Activated CD4-positive, alpha-beta memory T cell treated with anti-CD3 and anti-CD28 coated beads, Interleukin-2, amount 10 ng/mL, durations not matched to agents 7 days and 5 days (primary cell): ENCODE data around the gene ODAD3. TPM values are rescaled to one million over a fixed set of nuclear protein-coding genes. Genes with fewer than 3 reads are reported as not detected.
A peak's percentile ranks its signal among the peaks of the same experiment; 100 is the strongest.
"Not testable (repeated sequence)": the region's sequence is repeated elsewhere in the genome, so short reads cannot be mapped to it uniquely, and the experiment has no call there.

Experiments used
- CTCF ChIA-PET: fragments of 350-600 bp; sonication (Branson Sonifier 250); formaldehyde crosslinking; loops from one replicate; lab custom pipeline; 2021; ENCODE audit warnings: antibody characterized with exemption, inconsistent platforms; lab: Charles Lee
- POLR2A ChIA-PET: fragments of 350-600 bp; sonication (Branson Sonifier 250); formaldehyde crosslinking; loops from one replicate; lab custom pipeline; 2021; ENCODE audit warnings: antibody characterized with exemption; lab: Charles Lee
- DNase-seq: peaks from one replicate; pipeline ENCODE4 v3.0.0-alpha.2; 2020
- H3K27ac Mint-ChIP-seq: one replicate; pipeline ENCODE4 v1.8.0; 2021; ENCODE audit warnings: mild to moderate bottlenecking, mixed read lengths
- H3K27me3 Mint-ChIP-seq: one replicate; pipeline ENCODE4 v1.8.0; 2021; ENCODE audit warnings: mixed read lengths
- H3K36me3 Mint-ChIP-seq: one replicate; pipeline ENCODE4 v1.8.0; 2021; ENCODE audit warnings: low read depth, mixed read lengths
- H3K4me1 Mint-ChIP-seq: one replicate; pipeline ENCODE4 v1.8.0; 2021; ENCODE audit warnings: mixed read lengths
- H3K4me3 Mint-ChIP-seq: one replicate; pipeline ENCODE4 v1.8.0; 2021; ENCODE audit warnings: mild to moderate bottlenecking, mixed read lengths
- H3K9me3 Mint-ChIP-seq: one replicate; pipeline ENCODE4 v1.8.0; 2021; ENCODE audit warnings: mixed read lengths
- total RNA-seq, 2 experiments: library from RNA; stranded (reverse); gene quantifications; one replicate each; pipeline ENCODE4 v1.2.3, GENCODE V29; 2021

The ODAD3 gene
- total RNA-seq, 2 experiments from 2014 or later, result not detected

GRCh38 chr19:11475343-11475742 is 40.4 kb upstream of the ODAD3 start:
- POLR2A ChIA-PET, H3K9me3 Mint-ChIP-seq, DNase-seq, H3K4me1 Mint-ChIP-seq, H3K4me3 Mint-ChIP-seq, H3K36me3 Mint-ChIP-seq, CTCF ChIA-PET, H3K27ac Mint-ChIP-seq: not testable (repeated sequence)
- peaks cover 35% of the 10 kb centered on the region for H3K27me3 Mint-ChIP-seq

DNA sequence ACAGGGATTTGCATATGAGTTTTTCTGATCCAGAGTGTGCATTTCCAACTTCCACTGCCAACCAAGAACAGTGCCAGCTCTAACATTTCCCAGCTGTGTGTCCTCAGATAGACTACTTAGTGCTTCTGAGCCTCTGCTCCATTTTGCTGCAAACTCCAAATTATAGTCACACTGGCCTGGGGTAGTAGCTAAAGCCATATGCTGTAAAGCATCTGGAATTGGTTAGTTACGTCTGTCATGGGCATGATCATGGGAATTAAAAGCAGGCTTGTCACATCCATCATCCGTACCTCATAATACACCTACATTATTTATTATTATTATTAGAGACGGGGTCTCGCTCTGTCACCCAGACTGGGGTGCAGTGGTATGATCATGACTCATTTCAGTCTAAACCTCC is 38.8 kb upstream of the ODAD3 start:
- H3K4me3 Mint-ChIP-seq, result no peak overlapping the region
- POLR2A ChIA-PET, result interaction anchor here (1.1 kb wide), 1 partner anchor 39 kb away, joined by 3 read pairs; the partner anchor contains the start of genes ODAD3 and PRKCSH
- no peaks in the 10 kb centered on the region for H3K36me3 Mint-ChIP-seq
- H3K9me3 Mint-ChIP-seq, result no peaks in the 10 kb centered on the region
- DNase-seq, result no peak
- H3K27me3 Mint-ChIP-seq, result peaks cover 30% of the 10 kb centered on the region
- H3K4me1 Mint-ChIP-seq, result no peaks in the 10 kb centered on the region
- CTCF ChIA-PET, result interaction anchor here (0.6 to 1.0 kb wide), 2 partner anchors 18 to 21 kb away, joined by 3 read pairs; no protein-coding TSS in a partner anchor
- no peak overlapping the region for H3K27ac Mint-ChIP-seq

DNA sequence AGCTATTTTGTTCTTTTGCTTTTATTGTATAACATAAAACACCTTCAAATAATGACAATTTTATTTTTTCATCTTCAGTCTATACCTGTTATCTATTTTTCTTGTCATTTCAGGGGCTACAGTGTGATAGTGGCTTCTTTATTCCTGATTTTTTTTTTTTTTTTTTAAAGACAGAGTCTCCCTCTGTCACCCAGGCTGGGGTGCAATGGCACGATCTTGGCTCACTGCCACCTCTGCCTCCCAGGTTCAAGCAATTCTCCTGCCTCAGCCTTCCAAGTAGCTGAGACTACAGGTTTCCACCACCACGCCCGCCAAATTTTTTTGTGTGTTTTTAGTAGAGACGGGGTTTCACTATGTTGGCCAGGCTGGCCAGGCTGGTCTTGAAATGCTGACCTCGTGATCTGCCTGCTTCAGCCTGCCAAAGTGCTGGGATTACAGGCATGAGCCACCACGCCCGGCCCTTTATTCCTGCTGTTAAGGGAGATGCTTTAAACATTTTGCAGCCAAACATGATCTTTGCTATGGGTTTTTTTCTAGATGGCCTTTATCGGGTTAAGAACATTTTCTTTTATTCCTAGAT is 33.4 kb upstream of the ODAD3 start:
- POLR2A ChIA-PET, H3K9me3 Mint-ChIP-seq, H3K27ac Mint-ChIP-seq, DNase-seq, H3K27me3 Mint-ChIP-seq, H3K4me3 Mint-ChIP-seq, H3K4me1 Mint-ChIP-seq, H3K36me3 Mint-ChIP-seq: not testable (repeated sequence)
- CTCF ChIA-PET, result interaction anchor here (1.2 kb wide), 1 partner anchor 9 kb away, joined by 4 read pairs; no protein-coding TSS in a partner anchor

DNA sequence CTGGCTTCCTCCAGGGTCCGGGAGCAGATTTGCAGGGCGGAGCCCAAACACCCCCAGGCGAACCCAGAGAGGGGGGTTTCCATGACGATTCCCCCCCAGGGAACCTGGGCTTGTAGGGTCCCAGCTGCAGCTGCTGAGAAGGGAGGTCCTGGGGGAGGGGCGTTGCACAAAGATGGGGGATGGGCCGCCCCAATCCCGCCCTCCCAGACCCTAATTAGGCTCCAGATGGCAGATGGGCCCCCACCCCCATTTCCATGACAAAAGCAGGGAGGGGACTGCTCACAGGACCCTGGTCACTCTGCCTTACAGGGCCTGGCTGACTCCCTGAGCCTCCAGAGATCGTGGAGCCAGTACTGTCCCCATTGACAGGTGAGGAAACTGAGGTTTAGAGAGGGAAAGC is 30.7 kb upstream of the ODAD3 start:
- ChIA-PET POLR2A (no interaction called here), CTCF (no interaction called here)
- no peak for DNase-seq
- Mint-ChIP-seq H3K9me3 (no peaks in the 10 kb centered on the region), H3K27me3 (no peaks in the 10 kb centered on the region), H3K4me1 (no peaks in the 10 kb centered on the region), H3K4me3 (no peak overlapping the region), H3K36me3 (no peaks in the 10 kb centered on the region), H3K27ac (no peak overlapping the region)

DNA sequence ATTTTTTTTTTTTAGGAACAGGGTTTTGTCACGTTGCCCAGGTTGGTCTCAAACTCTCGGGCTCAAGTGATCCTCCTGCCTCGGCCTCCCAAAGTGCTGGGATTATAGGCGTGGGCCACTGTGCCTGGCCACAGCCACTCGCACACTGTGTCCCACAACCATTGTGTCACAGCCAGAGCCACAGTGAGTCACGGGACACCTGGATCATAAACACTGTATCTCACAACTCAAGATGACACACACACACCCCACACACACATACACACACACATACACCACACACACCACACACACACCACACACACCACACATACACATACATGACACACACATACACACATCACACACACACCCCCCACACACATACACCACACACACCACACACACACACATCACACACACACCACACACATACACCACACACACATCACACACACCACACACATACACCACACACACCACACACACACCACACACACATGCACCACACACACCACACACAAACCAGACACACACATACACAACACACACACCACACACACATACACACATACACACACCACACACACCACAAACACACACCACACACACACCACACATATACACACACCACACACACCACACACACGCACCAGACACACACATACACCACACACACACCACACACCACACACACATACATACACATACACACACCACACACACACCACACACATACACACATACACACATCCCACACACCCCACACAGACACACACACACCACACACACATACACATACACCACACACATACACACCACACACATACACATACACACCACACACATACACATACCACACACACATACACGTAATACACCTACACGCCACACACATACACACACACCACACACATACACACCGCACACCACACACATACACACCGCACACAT is 29.7 kb upstream of the ODAD3 start:
- Mint-ChIP-seq H3K27ac (no peak overlapping the region), H3K27me3 (peaks cover 4% of the 10 kb centered on the region), H3K4me3 (no peak overlapping the region), H3K4me1 (no peaks in the 10 kb centered on the region), H3K9me3 (no peaks in the 10 kb centered on the region), H3K36me3 (no peaks in the 10 kb centered on the region)
- ChIA-PET POLR2A (no interaction called here), CTCF (interaction anchor here (0.6 kb wide), 1 partner anchor 12 kb away, joined by 3 read pairs; no protein-coding TSS in a partner anchor)
- no peak for DNase-seq

DNA sequence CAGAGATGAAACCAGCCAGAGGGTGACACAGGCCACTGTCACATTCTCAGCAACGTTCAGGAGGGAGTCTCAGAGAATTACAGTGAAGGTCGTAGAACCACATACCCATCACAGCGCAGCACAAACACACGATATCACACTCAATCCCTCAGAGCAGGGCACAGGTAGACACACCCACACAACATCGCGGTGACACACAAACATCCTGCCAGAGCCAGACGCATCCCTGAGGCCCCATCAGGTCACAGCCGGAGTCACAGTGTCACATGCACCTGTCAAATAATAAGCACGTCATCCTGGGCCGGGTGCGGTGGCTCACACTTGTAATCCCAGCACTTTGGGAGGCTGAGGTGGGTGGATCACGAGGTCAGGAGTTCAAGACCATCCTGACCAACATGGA is 28.5 kb upstream of the ODAD3 start:
- Mint-ChIP-seq H3K9me3 (no peaks in the 10 kb centered on the region), H3K4me3 (no peak overlapping the region), H3K27ac (no peak overlapping the region), H3K27me3 (peaks cover 4% of the 10 kb centered on the region), H3K36me3 (no peaks in the 10 kb centered on the region), H3K4me1 (no peaks in the 10 kb centered on the region)
- no peak for DNase-seq
- POLR2A ChIA-PET, result no interaction called here
- CTCF ChIA-PET, result no interaction called here

- H3K27ac Mint-ChIP-seq, result no peak overlapping the region
- ChIA-PET POLR2A (no interaction called here), CTCF (interaction anchor here (0.7 to 1.0 kb wide), 2 partner anchors 9 to 21 kb away, joined by 3 to 4 read pairs; no protein-coding TSS in a partner anchor)
- no peaks in the 10 kb centered on the region for H3K9me3 Mint-ChIP-seq
- no peak overlapping the region for H3K4me3 Mint-ChIP-seq
- DNase-seq, result no peak
- H3K27me3 Mint-ChIP-seq, result peaks cover 4% of the 10 kb centered on the region
- no peaks in the 10 kb centered on the region for H3K4me1 Mint-ChIP-seq
- no peaks in the 10 kb centered on the region for H3K36me3 Mint-ChIP-seq
Measured at GRCh38 chr19:11461453-11461852, 26.5 kb upstream of the ODAD3 start.

GRCh38 chr19:11460207-11460606 is 25.3 kb upstream of the ODAD3 start:
- peak; percentile 24 for DNase-seq
- H3K27ac Mint-ChIP-seq, result no peak overlapping the region
- H3K27me3 Mint-ChIP-seq, result peaks cover 4% of the 10 kb centered on the region
- CTCF ChIA-PET, result interaction anchor here (0.5 to 1.0 kb wide), 2 partner anchors 8 to 177 kb away, joined by 3 to 4 read pairs; no protein-coding TSS in a partner anchor
- no peak overlapping the region for H3K4me3 Mint-ChIP-seq
- H3K36me3 Mint-ChIP-seq, result no peaks in the 10 kb centered on the region
- H3K4me1 Mint-ChIP-seq, result no peaks in the 10 kb centered on the region
- POLR2A ChIA-PET, result no interaction called here
- no peaks in the 10 kb centered on the region for H3K9me3 Mint-ChIP-seq

DNA sequence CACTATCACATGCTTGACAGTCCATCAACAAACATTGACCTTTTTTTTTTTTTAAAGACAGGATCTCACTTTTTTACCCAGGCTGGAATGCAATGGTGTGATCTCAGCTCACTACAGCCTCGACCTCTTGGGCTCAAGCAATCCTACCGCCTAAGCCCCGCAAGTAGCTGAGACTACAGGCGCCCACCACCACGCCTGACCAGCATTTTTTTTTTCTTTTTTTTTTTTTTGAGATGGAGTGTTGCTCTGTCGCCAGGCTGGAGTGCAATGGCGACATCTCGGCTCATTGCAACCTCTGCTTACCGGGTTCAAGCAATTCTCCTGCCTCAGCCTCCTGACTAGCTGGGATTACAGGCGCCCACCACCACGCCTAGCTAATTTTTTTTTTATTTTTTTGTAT is 24.0 kb upstream of the ODAD3 start:
- not testable (repeated sequence) for H3K27ac Mint-ChIP-seq, H3K4me3 Mint-ChIP-seq, H3K9me3 Mint-ChIP-seq, H3K36me3 Mint-ChIP-seq, H3K27me3 Mint-ChIP-seq, H3K4me1 Mint-ChIP-seq, DNase-seq
- ChIA-PET POLR2A (interaction anchor here (0.8 kb wide), 1 partner anchor 24 kb away, joined by 3 read pairs; no protein-coding TSS in a partner anchor), CTCF (interaction anchor here (1.0 to 1.1 kb wide), 2 partner anchors 9 to 24 kb away, joined by 4 to 5 read pairs; no protein-coding TSS in a partner anchor)

DNA sequence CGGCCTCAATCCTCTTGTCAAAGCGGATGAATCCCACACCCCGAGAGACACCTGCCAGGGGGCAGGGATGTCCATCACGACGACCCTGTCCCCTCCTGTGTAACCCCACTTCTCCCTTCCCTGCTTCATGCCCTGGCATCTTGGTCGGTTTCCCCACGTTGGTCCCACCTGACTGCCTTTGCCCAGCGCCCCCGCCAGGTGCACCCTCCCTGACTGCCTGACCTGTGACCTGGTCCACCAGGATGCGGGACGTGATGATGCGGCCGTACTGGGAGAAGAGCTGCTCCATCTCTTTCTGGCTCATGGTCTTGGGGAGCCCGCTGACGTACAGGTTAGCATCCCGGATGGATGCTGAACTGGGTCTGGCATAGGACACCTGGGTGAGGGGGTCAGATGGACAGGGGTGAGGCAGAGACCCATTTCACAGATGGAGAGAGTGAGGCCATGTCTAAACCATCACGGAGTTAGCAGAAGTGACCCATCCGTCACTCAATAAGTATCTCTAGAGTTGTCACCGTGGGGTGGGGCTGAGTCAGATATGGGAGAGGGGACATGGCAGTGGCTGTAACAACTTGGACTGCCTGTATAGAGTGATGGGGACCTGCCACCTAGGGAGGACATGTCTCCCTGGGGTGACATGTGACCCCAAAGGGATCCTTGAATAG is 23.4 kb upstream of the ODAD3 start:
- DNase-seq, result no peak
- H3K4me3 Mint-ChIP-seq, result no peak overlapping the region
- H3K9me3 Mint-ChIP-seq, result no peaks in the 10 kb centered on the region
- ChIA-PET POLR2A (interaction anchor here (0.8 kb wide), 1 partner anchor 24 kb away, joined by 3 read pairs; no protein-coding TSS in a partner anchor), CTCF (no interaction called here)
- peaks cover 4% of the 10 kb centered on the region for H3K27me3 Mint-ChIP-seq
- no peaks in the 10 kb centered on the region for H3K36me3 Mint-ChIP-seq
- no peak overlapping the region for H3K27ac Mint-ChIP-seq
- H3K4me1 Mint-ChIP-seq, result no peaks in the 10 kb centered on the region

DNA sequence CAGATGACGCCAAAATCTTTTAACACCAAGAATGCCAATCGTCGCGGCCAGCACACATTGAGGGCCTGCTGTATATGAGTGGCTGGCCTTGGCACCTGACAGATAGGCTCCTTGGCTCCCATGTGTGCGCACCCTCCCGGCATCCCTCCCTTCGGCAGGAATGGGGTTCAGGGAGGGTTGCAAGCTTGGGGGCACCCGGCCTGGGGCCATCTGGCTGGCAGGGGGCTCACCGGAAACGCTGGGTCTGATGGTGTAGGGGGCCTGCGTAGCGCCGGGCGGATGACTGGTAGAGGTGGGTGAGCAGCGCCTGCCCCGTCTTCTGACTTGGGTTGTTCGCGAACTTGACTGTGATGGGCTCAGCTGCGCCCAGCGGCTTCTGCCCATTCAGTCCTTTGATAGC is 22.9 kb upstream of the ODAD3 start:
- Mint-ChIP-seq H3K27ac (no peak overlapping the region), H3K36me3 (no peaks in the 10 kb centered on the region), H3K4me1 (no peaks in the 10 kb centered on the region), H3K9me3 (no peaks in the 10 kb centered on the region), H3K4me3 (no peak overlapping the region), H3K27me3 (peaks cover 4% of the 10 kb centered on the region)
- no peak for DNase-seq
- POLR2A ChIA-PET, result no interaction called here
- CTCF ChIA-PET, result no interaction called here

DNA sequence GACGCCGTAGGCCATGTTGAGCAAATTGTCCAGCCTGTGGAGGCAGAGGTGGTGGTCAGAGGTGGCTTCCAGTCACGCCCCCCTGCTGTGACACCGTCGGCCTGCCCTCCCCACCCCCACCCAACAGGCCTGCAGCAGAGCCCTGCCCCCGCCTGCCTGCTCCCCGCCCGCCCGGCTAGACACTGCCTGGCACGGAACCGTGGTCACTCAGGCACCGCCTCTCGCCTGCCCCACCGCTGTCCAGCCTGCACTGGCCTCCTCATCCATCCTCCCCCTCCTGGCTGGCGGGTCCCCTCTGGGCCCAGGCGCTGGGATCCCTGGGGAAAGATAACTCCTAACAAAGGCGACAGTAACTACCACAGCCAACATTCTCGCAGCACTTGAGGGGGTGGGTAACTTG is 22.2 kb upstream of the ODAD3 start:
- POLR2A ChIA-PET, result no interaction called here
- no peak for DNase-seq
- CTCF ChIA-PET, result interaction anchor here (2.2 kb wide), 1 partner anchor 25 kb away, joined by 5 read pairs; no protein-coding TSS in a partner anchor
- Mint-ChIP-seq H3K27me3 (peaks cover 4% of the 10 kb centered on the region), H3K4me3 (no peak overlapping the region), H3K27ac (no peak overlapping the region), H3K36me3 (no peaks in the 10 kb centered on the region), H3K9me3 (no peaks in the 10 kb centered on the region), H3K4me1 (no peaks in the 10 kb centered on the region)

DNA sequence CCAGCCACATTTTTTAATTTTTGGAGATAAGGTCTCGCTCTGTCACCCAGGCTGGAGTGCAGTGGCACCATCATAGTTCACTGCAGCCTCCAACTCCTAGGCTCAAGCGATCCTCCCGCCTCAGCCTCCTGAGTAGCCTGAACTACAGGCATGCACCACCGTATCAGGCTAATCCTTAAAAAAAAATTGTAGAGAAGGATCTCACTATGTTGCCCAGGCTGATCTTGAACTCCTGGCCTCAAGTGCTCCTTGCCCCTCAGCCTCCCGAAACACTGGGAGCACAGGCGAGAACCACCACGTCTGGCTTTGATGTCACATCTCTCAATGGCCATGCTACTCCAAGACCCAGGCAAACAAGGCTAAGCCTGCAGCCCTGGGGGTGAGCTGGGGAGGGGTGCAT is 21.7 kb upstream of the ODAD3 start:
- Mint-ChIP-seq H3K36me3 (no peaks in the 10 kb centered on the region), H3K27me3 (peaks cover 4% of the 10 kb centered on the region), H3K9me3 (no peaks in the 10 kb centered on the region), H3K4me1 (no peaks in the 10 kb centered on the region), H3K4me3 (no peak overlapping the region), H3K27ac (no peak overlapping the region)
- POLR2A ChIA-PET, result no interaction called here
- CTCF ChIA-PET, result interaction anchor here (2.2 kb wide), 1 partner anchor 26 kb away, joined by 5 read pairs; no protein-coding TSS in a partner anchor
- DNase-seq, result no peak
